ENCODE results near the gene XYLT1.

DNA sequence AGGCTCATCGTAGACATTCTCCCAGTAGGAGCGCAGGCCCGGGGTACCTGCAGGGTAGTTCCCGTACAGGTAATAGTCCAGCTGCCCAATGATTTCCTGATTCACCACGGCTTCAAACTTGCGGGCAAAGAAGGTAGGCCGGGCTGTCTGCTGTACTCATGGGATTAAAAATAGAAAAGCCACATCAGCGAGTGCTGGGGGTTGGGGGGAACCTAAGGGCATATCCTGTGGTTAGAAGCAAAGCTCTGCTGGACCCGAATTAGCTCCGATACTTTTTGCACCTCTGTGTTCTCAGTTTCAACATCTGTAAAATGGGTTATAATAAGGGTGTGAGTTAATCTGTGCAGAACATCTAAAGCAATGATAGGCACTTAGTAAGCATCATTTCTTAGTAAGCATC lies 336.2 kb downstream of the XYLT1 start:
- TF ChIP-seq, protein P1, sequence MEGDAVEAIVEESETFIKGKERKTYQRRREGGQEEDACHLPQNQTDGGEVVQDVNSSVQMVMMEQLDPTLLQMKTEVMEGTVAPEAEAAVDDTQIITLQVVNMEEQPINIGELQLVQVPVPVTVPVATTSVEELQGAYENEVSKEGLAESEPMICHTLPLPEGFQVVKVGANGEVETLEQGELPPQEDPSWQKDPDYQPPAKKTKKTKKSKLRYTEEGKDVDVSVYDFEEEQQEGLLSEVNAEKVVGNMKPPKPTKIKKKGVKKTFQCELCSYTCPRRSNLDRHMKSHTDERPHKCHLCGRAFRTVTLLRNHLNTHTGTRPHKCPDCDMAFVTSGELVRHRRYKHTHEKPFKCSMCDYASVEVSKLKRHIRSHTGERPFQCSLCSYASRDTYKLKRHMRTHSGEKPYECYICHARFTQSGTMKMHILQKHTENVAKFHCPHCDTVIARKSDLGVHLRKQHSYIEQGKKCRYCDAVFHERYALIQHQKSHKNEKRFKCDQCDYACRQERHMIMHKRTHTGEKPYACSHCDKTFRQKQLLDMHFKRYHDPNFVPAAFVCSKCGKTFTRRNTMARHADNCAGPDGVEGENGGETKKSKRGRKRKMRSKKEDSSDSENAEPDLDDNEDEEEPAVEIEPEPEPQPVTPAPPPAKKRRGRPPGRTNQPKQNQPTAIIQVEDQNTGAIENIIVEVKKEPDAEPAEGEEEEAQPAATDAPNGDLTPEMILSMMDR (IDR thresholded peaks at IDR 0.05; ENCODE audit: low read depth, low read length), result no peak
- no peak for TF ChIP-seq EZH2phosphoT487 (IDR thresholded peaks at IDR 0.05; ENCODE audit: low read depth)

Data from OCI-LY3 (cell line).